ENCODE data around the gene FMO3. TPM values are rescaled to one million over a fixed set of nuclear protein-coding genes. Genes with fewer than 3 reads are reported as not detected.

Gene FMO3
- total RNA-seq, 1 donor from 2014 or later: not detected

- TF ChIP-seq CTCF (IDR thresholded peaks at IDR 0.05; ENCODE audit: partially characterized antibody, unreplicated experiment): no peak
- no peaks in the 10 kb centered on the region for H3K9me3 Mint-ChIP-seq (ENCODE audit: unreplicated experiment)
- no peaks in the 10 kb centered on the region for H3K27me3 Mint-ChIP-seq (ENCODE audit: unreplicated experiment)
- peaks cover 7% of the 10 kb centered on the region for H3K36me3 Mint-ChIP-seq (ENCODE audit: unreplicated experiment)
- H3K4me1 Mint-ChIP-seq (ENCODE audit: low read depth, unreplicated experiment): no peaks in the 10 kb centered on the region
- no peak overlapping the region for H3K4me3 Mint-ChIP-seq (ENCODE audit: unreplicated experiment)
- H3K27ac Mint-ChIP-seq (ENCODE audit: unreplicated experiment): no peak overlapping the region
- no peak for DNase-seq
Measured at GRCh38 chr1:171127501-171127900, 36.8 kb downstream of the FMO3 start.

GRCh38 chr1:171128463-171128862 is 37.8 kb downstream of the FMO3 start:
- TF ChIP-seq CTCF (IDR thresholded peaks at IDR 0.05; ENCODE audit: partially characterized antibody, unreplicated experiment): no peak
- no peak for DNase-seq
- Mint-ChIP-seq H3K27ac (ENCODE audit: unreplicated experiment) (no peak overlapping the region), H3K4me1 (ENCODE audit: low read depth, unreplicated experiment) (no peaks in the 10 kb centered on the region), H3K9me3 (ENCODE audit: unreplicated experiment) (no peaks in the 10 kb centered on the region), H3K36me3 (ENCODE audit: unreplicated experiment) (peaks cover 7% of the 10 kb centered on the region), H3K27me3 (ENCODE audit: unreplicated experiment) (no peaks in the 10 kb centered on the region), H3K4me3 (ENCODE audit: unreplicated experiment) (no peak overlapping the region)

- TF ChIP-seq CTCF (IDR thresholded peaks at IDR 0.05; ENCODE audit: partially characterized antibody, unreplicated experiment): no peak
- DNase-seq: no peak
- H3K36me3 Mint-ChIP-seq (ENCODE audit: unreplicated experiment): no peaks in the 10 kb centered on the region
Measured at GRCh38 chr1:171134204-171134923, 43.7 kb downstream of the FMO3 start.

GRCh38 chr1:171137580-171137979 is 46.9 kb downstream of the FMO3 start:
- DNase-seq: no peak
- Mint-ChIP-seq H3K9me3 (ENCODE audit: unreplicated experiment) (no peaks in the 10 kb centered on the region), H3K27ac (ENCODE audit: unreplicated experiment) (no peak overlapping the region), H3K27me3 (ENCODE audit: unreplicated experiment) (no peaks in the 10 kb centered on the region), H3K4me3 (ENCODE audit: unreplicated experiment) (no peak overlapping the region), H3K36me3 (ENCODE audit: unreplicated experiment) (no peaks in the 10 kb centered on the region), H3K4me1 (ENCODE audit: low read depth, unreplicated experiment) (peaks cover 11% of the 10 kb centered on the region)
- TF ChIP-seq CTCF (IDR thresholded peaks at IDR 0.05; ENCODE audit: partially characterized antibody, unreplicated experiment): no peak

More at GRCh38 chr1:171134204-171134923, 43.7 kb downstream of the FMO3 start:
- H3K27me3 Mint-ChIP-seq (ENCODE audit: unreplicated experiment): no peaks in the 10 kb centered on the region
- no peak overlapping the region for H3K27ac Mint-ChIP-seq (ENCODE audit: unreplicated experiment)
- peaks cover 5% of the 10 kb centered on the region for H3K4me1 Mint-ChIP-seq (ENCODE audit: low read depth, unreplicated experiment)
- no peak overlapping the region for H3K4me3 Mint-ChIP-seq (ENCODE audit: unreplicated experiment)
- H3K9me3 Mint-ChIP-seq (ENCODE audit: unreplicated experiment): no peaks in the 10 kb centered on the region

- no peak for TF ChIP-seq CTCF (IDR thresholded peaks at IDR 0.05; ENCODE audit: partially characterized antibody, unreplicated experiment)
- H3K9me3 Mint-ChIP-seq (ENCODE audit: unreplicated experiment): no peaks in the 10 kb centered on the region
- no peak overlapping the region for H3K27ac Mint-ChIP-seq (ENCODE audit: unreplicated experiment)
- no peak for DNase-seq
- no peaks in the 10 kb centered on the region for H3K36me3 Mint-ChIP-seq (ENCODE audit: unreplicated experiment)
- no peak overlapping the region for H3K4me3 Mint-ChIP-seq (ENCODE audit: unreplicated experiment)
- H3K4me1 Mint-ChIP-seq (ENCODE audit: low read depth, unreplicated experiment): peaks cover 11% of the 10 kb centered on the region
- H3K27me3 Mint-ChIP-seq (ENCODE audit: unreplicated experiment): no peaks in the 10 kb centered on the region
Measured at GRCh38 chr1:171138980-171139379, 48.3 kb downstream of the FMO3 start.

Measured in glutamatergic neuron (in vitro differentiated cells).